Panc1 (cell line): ENCODE results near the gene SH3PXD2B.

Experiments used
- POLR2AphosphoS5 ChIP-seq: IDR thresholded peaks from 2 replicates; pipeline ENCODE4 v1.6.1; 2012; ENCODE audit warnings: mild to moderate bottlenecking, low read depth, low read length, moderate library complexity
- REST ChIP-seq, 2 experiments: IDR thresholded peaks; 2 replicates each; pipeline ENCODE4 v1.6.1; 2011 to 2012; ENCODE audit warnings: low read depth in 2 of 2, control low read depth in 1 of 2, low read length in 1 of 2, mild to moderate bottlenecking in 1 of 2, moderate library complexity in 1 of 2; ENCODE audit not compliant: insufficient read depth in 1 of 2
- SIN3A ChIP-seq: IDR thresholded peaks from 2 replicates; pipeline ENCODE4 v1.6.1; 2012; ENCODE audit warnings: low read depth, mild to moderate bottlenecking, low read length, moderate library complexity, borderline replicate concordance; ENCODE audit not compliant: insufficient read depth
- TCF7L2 ChIP-seq: IDR thresholded peaks from 2 replicates; pipeline ENCODE4 v1.6.1; 2011; ENCODE audit warnings: mild to moderate bottlenecking, low read depth, low read length, inconsistent platforms
- TF ChIP-seq, protein P1 (sequence below): fragments of 450-650 bp; IDR thresholded peaks from 2 replicates; pipeline ENCODE4 v1.5.1; 2017; ENCODE audit warnings: mild to moderate bottlenecking

DNA sequence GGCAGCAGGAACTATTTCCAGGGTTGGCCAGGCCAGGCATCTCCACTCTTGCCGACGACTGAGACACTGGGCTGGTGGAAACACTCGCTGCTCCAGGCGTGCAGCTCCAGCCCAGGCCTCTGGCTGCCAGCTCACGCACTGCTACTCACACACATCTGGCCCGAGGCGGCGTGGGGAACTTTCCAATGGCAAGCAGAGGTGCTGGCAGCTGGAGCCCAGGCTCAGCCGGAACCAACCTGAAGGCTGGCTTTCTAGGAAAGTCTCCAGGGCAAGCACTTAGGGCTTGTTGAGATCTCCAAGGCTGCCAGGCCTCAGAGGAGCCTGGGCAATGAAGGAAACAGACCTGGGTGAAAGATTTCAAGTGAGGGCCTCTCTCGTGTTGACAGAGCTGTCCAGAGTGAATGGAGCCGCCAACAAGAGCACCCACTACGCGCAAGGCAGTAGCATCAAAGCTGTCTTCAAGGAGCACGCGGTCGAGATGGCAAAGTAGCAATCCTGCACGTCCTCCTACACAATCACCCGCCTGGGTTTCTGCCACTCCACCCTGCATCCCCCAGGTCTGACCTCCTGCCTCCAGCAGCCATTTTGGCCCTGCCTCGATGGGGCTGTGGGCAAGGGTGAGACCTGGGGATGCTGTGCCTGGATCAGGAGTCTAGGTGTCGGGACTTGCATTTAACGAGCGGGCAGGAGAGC lies 14.4 kb downstream of the SH3PXD2B start:
- TF ChIP-seq, protein P1, sequence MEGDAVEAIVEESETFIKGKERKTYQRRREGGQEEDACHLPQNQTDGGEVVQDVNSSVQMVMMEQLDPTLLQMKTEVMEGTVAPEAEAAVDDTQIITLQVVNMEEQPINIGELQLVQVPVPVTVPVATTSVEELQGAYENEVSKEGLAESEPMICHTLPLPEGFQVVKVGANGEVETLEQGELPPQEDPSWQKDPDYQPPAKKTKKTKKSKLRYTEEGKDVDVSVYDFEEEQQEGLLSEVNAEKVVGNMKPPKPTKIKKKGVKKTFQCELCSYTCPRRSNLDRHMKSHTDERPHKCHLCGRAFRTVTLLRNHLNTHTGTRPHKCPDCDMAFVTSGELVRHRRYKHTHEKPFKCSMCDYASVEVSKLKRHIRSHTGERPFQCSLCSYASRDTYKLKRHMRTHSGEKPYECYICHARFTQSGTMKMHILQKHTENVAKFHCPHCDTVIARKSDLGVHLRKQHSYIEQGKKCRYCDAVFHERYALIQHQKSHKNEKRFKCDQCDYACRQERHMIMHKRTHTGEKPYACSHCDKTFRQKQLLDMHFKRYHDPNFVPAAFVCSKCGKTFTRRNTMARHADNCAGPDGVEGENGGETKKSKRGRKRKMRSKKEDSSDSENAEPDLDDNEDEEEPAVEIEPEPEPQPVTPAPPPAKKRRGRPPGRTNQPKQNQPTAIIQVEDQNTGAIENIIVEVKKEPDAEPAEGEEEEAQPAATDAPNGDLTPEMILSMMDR: no peak
- TF ChIP-seq SIN3A (no peak), REST (IDR thresholded peaks at IDR 0.05; ENCODE audit: insufficient read depth in 1 of 2, low read depth in 2 of 2, low read length in 1 of 2) (no peak), POLR2AphosphoS5 (no peak), TCF7L2 (no peak)
